ENCODE measurements around the gene MAML3.

MAML3 gene

DNA sequence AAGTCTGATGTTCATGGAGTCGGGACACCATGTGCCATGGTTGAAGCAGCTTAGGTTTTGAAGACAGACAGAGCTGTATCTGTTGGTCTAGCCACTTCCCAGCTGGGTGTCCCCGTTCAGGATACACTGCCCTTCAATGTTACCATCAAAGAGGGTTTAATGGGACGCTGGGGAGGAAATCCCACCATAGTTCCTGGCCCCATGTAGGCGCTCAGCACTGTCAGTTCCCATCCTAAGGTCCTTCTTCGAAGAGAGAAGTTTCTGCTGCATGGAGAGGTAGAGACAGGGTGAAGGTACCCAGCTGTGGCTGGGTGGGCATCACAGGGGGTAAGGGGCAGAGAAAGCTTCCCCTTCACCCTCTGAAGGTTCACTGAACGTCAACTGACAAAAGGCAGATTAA lies 484.6 kb downstream of the MAML3 start:
- Histone ChIP-seq H3K27me3 (ENCODE audit: insufficient read depth, low read length) (no peaks in the 10 kb centered on the region), H3K4me2 (ENCODE audit: low read length) (no peak overlapping the region), H3K27ac (ENCODE audit: low read depth, low read length, poor library complexity, severe bottlenecking) (no peak overlapping the region), H2AFZ (ENCODE audit: low read length) (no peak overlapping the region), H3K79me2 (ENCODE audit: insufficient read depth, low read length) (no peaks in the 10 kb centered on the region), H3K36me3 (ENCODE audit: insufficient read depth, low read length) (no peaks in the 10 kb centered on the region), H3K9ac (ENCODE audit: low read length) (no peak overlapping the region), H3K4me3 (ENCODE audit: low read depth, low read length, poor library complexity, severe bottlenecking) (no peak overlapping the region), H4K20me1 (ENCODE audit: insufficient read depth, low read length) (no peaks in the 10 kb centered on the region), H3F3A (ENCODE audit: insufficient read depth, low read length) (no peaks in the 10 kb centered on the region), H3K4me1 (ENCODE audit: insufficient read depth, low read length, severe bottlenecking) (peaks cover 16% of the 10 kb centered on the region), H3K9me3 (ENCODE audit: low read length) (no peaks in the 10 kb centered on the region), H3K9me2 (ENCODE audit: low read depth, low read length) (no peaks in the 10 kb centered on the region)
- TF ChIP-seq EZH2 (IDR thresholded peaks at IDR 0.05; ENCODE audit: borderline replicate concordance, low read length): no peak
- TF ChIP-seq, protein P1, sequence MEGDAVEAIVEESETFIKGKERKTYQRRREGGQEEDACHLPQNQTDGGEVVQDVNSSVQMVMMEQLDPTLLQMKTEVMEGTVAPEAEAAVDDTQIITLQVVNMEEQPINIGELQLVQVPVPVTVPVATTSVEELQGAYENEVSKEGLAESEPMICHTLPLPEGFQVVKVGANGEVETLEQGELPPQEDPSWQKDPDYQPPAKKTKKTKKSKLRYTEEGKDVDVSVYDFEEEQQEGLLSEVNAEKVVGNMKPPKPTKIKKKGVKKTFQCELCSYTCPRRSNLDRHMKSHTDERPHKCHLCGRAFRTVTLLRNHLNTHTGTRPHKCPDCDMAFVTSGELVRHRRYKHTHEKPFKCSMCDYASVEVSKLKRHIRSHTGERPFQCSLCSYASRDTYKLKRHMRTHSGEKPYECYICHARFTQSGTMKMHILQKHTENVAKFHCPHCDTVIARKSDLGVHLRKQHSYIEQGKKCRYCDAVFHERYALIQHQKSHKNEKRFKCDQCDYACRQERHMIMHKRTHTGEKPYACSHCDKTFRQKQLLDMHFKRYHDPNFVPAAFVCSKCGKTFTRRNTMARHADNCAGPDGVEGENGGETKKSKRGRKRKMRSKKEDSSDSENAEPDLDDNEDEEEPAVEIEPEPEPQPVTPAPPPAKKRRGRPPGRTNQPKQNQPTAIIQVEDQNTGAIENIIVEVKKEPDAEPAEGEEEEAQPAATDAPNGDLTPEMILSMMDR (IDR thresholded peaks at IDR 0.05; ENCODE audit: low read length): no peak

DNA sequence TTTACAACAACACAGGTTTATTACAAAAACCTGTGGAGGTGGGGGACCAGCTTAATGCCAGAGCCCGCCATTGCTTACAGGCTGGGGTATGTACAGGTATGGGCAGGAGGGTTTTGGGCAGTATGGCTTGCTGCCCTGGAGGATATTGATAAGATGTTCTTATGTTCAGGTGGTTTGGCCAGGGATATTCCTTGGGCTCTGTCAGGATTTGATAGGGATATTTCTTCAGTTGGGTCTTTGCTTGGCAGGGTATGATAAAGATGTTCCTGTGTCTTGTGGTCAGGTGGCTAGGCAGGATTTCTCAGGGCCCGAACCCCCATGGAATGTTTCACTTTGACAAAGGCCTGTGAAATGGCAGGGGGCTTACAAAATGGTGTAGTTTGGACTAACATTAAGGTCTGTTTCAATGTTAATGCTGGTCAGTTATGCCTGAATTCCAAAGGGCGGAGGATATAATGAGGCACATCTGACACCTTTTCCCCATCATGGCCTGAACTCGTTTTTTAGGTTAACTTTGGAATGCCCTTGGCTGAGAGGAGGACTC lies 485.3 kb downstream of the MAML3 start:
- H3K27me3 ChIP-seq (ENCODE audit: insufficient read depth, low read length): no peaks in the 10 kb centered on the region
- no peaks in the 10 kb centered on the region for H4K20me1 ChIP-seq (ENCODE audit: insufficient read depth, low read length)
- H3K36me3 ChIP-seq (ENCODE audit: insufficient read depth, low read length): no peaks in the 10 kb centered on the region
- no peaks in the 10 kb centered on the region for H3F3A ChIP-seq (ENCODE audit: insufficient read depth, low read length)
- TF ChIP-seq, protein P1 (IDR thresholded peaks at IDR 0.05; ENCODE audit: low read length): no peak
- H3K9me3 ChIP-seq (ENCODE audit: low read length): no peaks in the 10 kb centered on the region
- H3K79me2 ChIP-seq (ENCODE audit: insufficient read depth, low read length): no peaks in the 10 kb centered on the region
- no peak overlapping the region for H2AFZ ChIP-seq (ENCODE audit: low read length)
- H3K9me2 ChIP-seq (ENCODE audit: low read depth, low read length): no peaks in the 10 kb centered on the region
- peaks cover 16% of the 10 kb centered on the region for H3K4me1 ChIP-seq (ENCODE audit: insufficient read depth, low read length, severe bottlenecking)
- H3K9ac ChIP-seq (ENCODE audit: low read length): no peak overlapping the region
- no peak overlapping the region for H3K4me2 ChIP-seq (ENCODE audit: low read length)
- H3K4me3 ChIP-seq (ENCODE audit: low read depth, low read length, poor library complexity, severe bottlenecking): no peak overlapping the region
- H3K27ac ChIP-seq (ENCODE audit: low read depth, low read length, poor library complexity, severe bottlenecking): no peak overlapping the region

DNA sequence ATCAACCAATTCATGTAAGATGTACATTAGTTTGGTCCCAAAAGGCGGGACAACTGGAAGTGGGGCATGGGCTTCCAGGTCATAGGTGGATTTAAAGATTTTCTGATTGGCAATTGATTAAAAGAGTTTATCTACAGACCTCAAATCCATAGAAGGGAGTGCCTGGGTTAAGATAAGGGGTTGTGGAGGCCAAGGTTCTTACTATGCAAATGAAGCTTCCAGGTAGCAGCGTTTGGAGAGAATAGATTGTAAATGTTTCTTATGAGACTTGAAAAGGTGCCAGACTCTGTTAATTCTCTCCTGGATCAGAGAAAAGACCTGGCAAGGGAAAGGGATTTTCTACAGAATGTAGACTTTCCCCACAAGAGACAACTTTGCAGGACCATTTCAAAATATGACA lies 485.9 kb downstream of the MAML3 start:
- Histone ChIP-seq H4K20me1 (ENCODE audit: insufficient read depth, low read length) (no peaks in the 10 kb centered on the region), H3K79me2 (ENCODE audit: insufficient read depth, low read length) (no peaks in the 10 kb centered on the region), H3K9me3 (ENCODE audit: low read length) (no peaks in the 10 kb centered on the region), H3K4me3 (ENCODE audit: low read depth, low read length, poor library complexity, severe bottlenecking) (no peak overlapping the region), H3F3A (ENCODE audit: insufficient read depth, low read length) (no peaks in the 10 kb centered on the region), H3K36me3 (ENCODE audit: insufficient read depth, low read length) (no peaks in the 10 kb centered on the region), H3K27ac (ENCODE audit: low read depth, low read length, poor library complexity, severe bottlenecking) (no peak overlapping the region), H3K27me3 (ENCODE audit: insufficient read depth, low read length) (no peaks in the 10 kb centered on the region), H3K9ac (ENCODE audit: low read length) (no peak overlapping the region), H3K4me2 (ENCODE audit: low read length) (no peak overlapping the region), H2AFZ (ENCODE audit: low read length) (no peak overlapping the region), H3K4me1 (ENCODE audit: insufficient read depth, low read length, severe bottlenecking) (peaks cover 16% of the 10 kb centered on the region), H3K9me2 (ENCODE audit: low read depth, low read length) (no peaks in the 10 kb centered on the region)
- TF ChIP-seq EZH2 (IDR thresholded peaks at IDR 0.05; ENCODE audit: borderline replicate concordance, low read length): no peak
- TF ChIP-seq, protein P1 (IDR thresholded peaks at IDR 0.05; ENCODE audit: low read length): no peak
